ENCODE data around the gene PRM3.
"Not testable (repeated sequence)": the region's sequence is repeated elsewhere in the genome, so short reads cannot be mapped to it uniquely, and the experiment has no call there.

- not testable (repeated sequence) for TF ChIP-seq CTCF (optimal IDR thresholded peaks at IDR 0.05 in 1 of 3, IDR thresholded peaks at IDR 0.05 in 1 of 3, conservative IDR thresholded peaks at IDR 0.05 in 1 of 3; ENCODE audit: extremely low read depth in 1 of 3, insufficient read depth in 2 of 3, low read length in 3 of 3); EZH2 (IDR thresholded peaks at IDR 0.05; ENCODE audit: low read length)
Observed at GRCh38 chr16:11298950-11299547, 25.6 kb upstream of the PRM3 start.

All from keratinocyte (primary cell).